Lower leg skin (tissue), 3 donors: Measurements from ENCODE around the gene CTSZ.

ENCODE experiments used
- CTCF ChIP-seq, 3 donors: fragments of 450-650 bp; IDR thresholded peaks; one replicate each; pipeline ENCODE4 v1.5.1; 2016; ENCODE audit warnings: antibody characterized with exemption in 3 of 3, mild to moderate bottlenecking in 3 of 3, moderate library complexity in 2 of 3
- POLR2A ChIP-seq, 2 donors: fragments of 450-650 bp; IDR thresholded peaks; one replicate each; pipeline ENCODE4 v1.6.1; 2016 to 2017; ENCODE audit warnings: antibody characterized with exemption in 2 of 2, mild to moderate bottlenecking in 1 of 2, moderate library complexity in 1 of 2

- TF ChIP-seq CTCF (IDR thresholded peaks at IDR 0.05), result no peak
- TF ChIP-seq POLR2A (IDR thresholded peaks at IDR 0.05), result no peak
Measured at GRCh38 chr20:59044796-59045195, 37.7 kb upstream of the CTSZ start.
